Right lobe of liver (tissue), 5 donors: ENCODE measurements around the gene ASTE1. TPM values are rescaled to one million over a fixed set of nuclear protein-coding genes. Genes with fewer than 3 reads are reported as not detected.

Source experiments
- total RNA-seq, 6 experiments: library from RNA; depleted of rRNA in 2 of 6; stranded (reverse); fragments of >200 nt in 2 of 6; fragmentation: NEBNext Ultra II Directional in 3 of 6; extraction: Animal tissue kit (Norgen Biotek cat#: 25700) in 3 of 6; gene quantifications; one replicate each; pipeline versions ENCODE4 v1.1.0 to v1.2.4, GENCODE V29; 2016 to 2023
- donor health status: DM: no; HTN: no; CAD: no.
- donor health status: DM: no; HTN: no; CAD: no.
- donor health status: DM: no; HTN: yes; CAD: no.
- donor health status: DM: no; HTN: yes; CAD: no.

Gene ASTE1
- total RNA-seq, 6 experiments from 2014 or later = 3.0 to 4.6 (median 3.3) TPM

Other genes with a start within 250 kb of the ASTE1 start
- 10 to 100 TPM; 19.2 to 44.0 (median 27.5) TPM for gene ATP2C1, start 132.7 kb downstream of the ASTE1 start, total RNA-seq
- 1 to 10 TPM in 1 of 6 experiments, under 1 TPM in 5; 0.25 to 1.1 (median 0.88) TPM for gene NEK11, start 52 bp upstream of the ASTE1 start, total RNA-seq